H9 (cell line): ENCODE results near the gene ATP6V0A1. TPM values are rescaled to one million over a fixed set of nuclear protein-coding genes. Genes with fewer than 3 reads are reported as not detected.

Source experiments
- DNase-seq: peaks from one replicate; pipeline ENCODE4 v3.0.0-alpha.2; 2017
- H2AFZ ChIP-seq: one replicate; pipeline ENCODE4 v1.6.1; 2013; ENCODE audit warnings: mild to moderate bottlenecking, low read length, control low read depth, moderate library complexity
- H2AK5ac ChIP-seq: 2 replicates; pipeline ENCODE4 v1.6.1; 2013; ENCODE audit warnings: low read length, control low read depth, mixed read lengths; ENCODE audit not compliant: insufficient read length
- H2BK120ac ChIP-seq: one replicate; pipeline ENCODE4 v1.6.1; 2013; ENCODE audit warnings: low read depth, mild to moderate bottlenecking, low read length, control low read depth, inconsistent platforms; ENCODE audit not compliant: poor library complexity, severe bottlenecking
- H2BK12ac ChIP-seq: 2 replicates; pipeline ENCODE4 v1.6.1; 2013; ENCODE audit warnings: low read length, control low read depth, mixed read lengths, low read depth; ENCODE audit not compliant: insufficient read length
- H2BK15ac ChIP-seq: 2 replicates; pipeline ENCODE4 v1.6.1; 2013; ENCODE audit warnings: low read depth, low read length, control low read depth
- H2BK20ac ChIP-seq: one replicate; pipeline ENCODE4 v1.6.1; 2013; ENCODE audit warnings: low read depth, mild to moderate bottlenecking, low read length, control low read depth, inconsistent platforms; ENCODE audit not compliant: poor library complexity, severe bottlenecking
- H2BK5ac ChIP-seq: 2 replicates; pipeline ENCODE4 v1.6.1; 2013; ENCODE audit warnings: low read length, control low read depth, mixed read lengths; ENCODE audit not compliant: insufficient read length
- H3K14ac ChIP-seq: 2 replicates; pipeline ENCODE4 v1.6.1; 2013; ENCODE audit warnings: low read length, control low read depth; ENCODE audit not compliant: insufficient read depth
- H3K18ac ChIP-seq: 2 replicates; pipeline ENCODE4 v1.6.1; 2013; ENCODE audit warnings: low read depth, mild to moderate bottlenecking, mixed read lengths, low read length, control low read depth; ENCODE audit not compliant: insufficient read length
- H3K23ac ChIP-seq: 2 replicates; pipeline ENCODE4 v1.6.1; 2013; ENCODE audit warnings: low read length, control low read depth, mixed read lengths, low read depth; ENCODE audit not compliant: insufficient read length
- H3K23me2 ChIP-seq: 2 replicates; pipeline ENCODE4 v1.6.1; 2013; ENCODE audit warnings: low read depth, mild to moderate bottlenecking, mixed read lengths, low read length, control low read depth; ENCODE audit not compliant: insufficient read length, poor library complexity, severe bottlenecking
- H3K27ac ChIP-seq: 2 replicates; pipeline ENCODE4 v1.5.1; 2013; ENCODE audit warnings: low read length, control low read depth, mixed read lengths, low read depth; ENCODE audit not compliant: insufficient read length
- H3K27me3 ChIP-seq: 2 replicates; pipeline ENCODE4 v1.6.1; 2013; ENCODE audit warnings: low read length, control low read depth, inconsistent platforms; ENCODE audit not compliant: insufficient read depth
- H3K4ac ChIP-seq: 2 replicates; pipeline ENCODE4 v1.6.1; 2013; ENCODE audit warnings: low read depth, mild to moderate bottlenecking, control low read depth, inconsistent platforms, low read length, moderate library complexity
- H3K4me1 ChIP-seq: 2 replicates; pipeline ENCODE4 v1.6.1; 2013; ENCODE audit warnings: low read length, control low read depth, inconsistent platforms; ENCODE audit not compliant: insufficient read depth
- H3K4me2 ChIP-seq: 2 replicates; pipeline ENCODE4 v1.6.1; 2013; ENCODE audit warnings: low read length, control low read depth, mixed read lengths; ENCODE audit not compliant: insufficient read length, insufficient read depth
- H3K56ac ChIP-seq: 2 replicates; pipeline ENCODE4 v1.6.1; 2013; ENCODE audit warnings: low read depth, mild to moderate bottlenecking, mixed read lengths, low read length, control low read depth; ENCODE audit not compliant: insufficient read length
- H3K79me1 ChIP-seq: 2 replicates; pipeline ENCODE4 v1.6.1; 2013; ENCODE audit warnings: low read depth, mild to moderate bottlenecking, moderate library complexity, low read length, control low read depth, inconsistent platforms; ENCODE audit not compliant: insufficient read depth, poor library complexity, severe bottlenecking
- H3K79me2 ChIP-seq: 2 replicates; pipeline ENCODE4 v1.6.1; 2013; ENCODE audit warnings: low read length, control low read depth, inconsistent platforms; ENCODE audit not compliant: insufficient read depth
- H3K9ac ChIP-seq: 2 replicates; pipeline ENCODE4 v1.6.1; 2013; ENCODE audit warnings: low read length, control low read depth, mixed read lengths; ENCODE audit not compliant: insufficient read length; ENCODE audit errors: extremely low read depth
- H3K9me3 ChIP-seq: one replicate; pipeline ENCODE4 v1.6.1; 2013; ENCODE audit warnings: low read depth, low read length, inconsistent platforms; ENCODE audit not compliant: control insufficient read depth
- H3T11ph ChIP-seq: one replicate; pipeline ENCODE4 v1.6.1; 2013; ENCODE audit warnings: mild to moderate bottlenecking, low read length, control low read depth, inconsistent platforms
- H4K20me1 ChIP-seq: one replicate; pipeline ENCODE4 v1.6.1; 2013; ENCODE audit not compliant: control insufficient read depth, insufficient read length, insufficient read depth
- H4K5ac ChIP-seq: 2 replicates; pipeline ENCODE4 v1.6.1; 2013; ENCODE audit warnings: low read depth, mild to moderate bottlenecking, mixed read lengths, low read length, control low read depth; ENCODE audit not compliant: insufficient read length
- H4K8ac ChIP-seq: replicated peaks from 2 replicates; pipeline ENCODE4 v1.6.1; 2013; ENCODE audit warnings: low read length, control low read depth, mixed read lengths, low read depth; ENCODE audit not compliant: insufficient read length
- H4K91ac ChIP-seq: 2 replicates; pipeline ENCODE4 v1.6.1; 2013; ENCODE audit warnings: low read depth, mild to moderate bottlenecking, moderate library complexity, mixed read lengths, low read length, control low read depth; ENCODE audit not compliant: insufficient read length
- H3K27ac Mint-ChIP-seq, 3 experiments: 2 replicates in 2 of 3; 3 replicates in 1 of 3; pipeline ENCODE4 v1.8.0; 2020 to 2021; ENCODE audit warnings: mixed read lengths in 3 of 3, mild to moderate bottlenecking in 1 of 3, moderate library complexity in 1 of 3
- H3K27me3 Mint-ChIP-seq: 2 replicates; pipeline ENCODE4 v1.8.0; 2021; ENCODE audit warnings: low read depth, mild to moderate bottlenecking, moderate library complexity, mixed read lengths
- H3K36me3 Mint-ChIP-seq, 3 experiments: 2 replicates in 2 of 3; 3 replicates in 1 of 3; pipeline ENCODE4 v1.8.0; 2020 to 2021; ENCODE audit warnings: low read depth in 3 of 3, mixed read lengths in 3 of 3; ENCODE audit not compliant: insufficient read depth in 1 of 3
- H3K4me1 Mint-ChIP-seq, 2 experiments: 2 replicates each; pipeline ENCODE4 v1.8.0; 2020; ENCODE audit warnings: mixed read lengths in 2 of 2
- H3K4me3 Mint-ChIP-seq, 2 experiments: 2 replicates in 1 of 2; 3 replicates in 1 of 2; pipeline ENCODE4 v1.8.0; 2020 to 2021; ENCODE audit warnings: mild to moderate bottlenecking in 2 of 2, mixed read lengths in 2 of 2, moderate library complexity in 1 of 2
- H3K9me3 Mint-ChIP-seq, 2 experiments: 2 replicates in 1 of 2; 3 replicates in 1 of 2; pipeline ENCODE4 v1.8.0; 2020; ENCODE audit warnings: mild to moderate bottlenecking in 2 of 2, mixed read lengths in 2 of 2, moderate library complexity in 1 of 2
- CTCF ChIP-seq: fragments of 200-600 bp; sonication (generic); conservative IDR thresholded peaks from 3 replicates; pipeline ENCODE4 v1.8.0; 2021; ENCODE audit warnings: antibody characterized with exemption, mild to moderate bottlenecking
- WGBS: extraction: QIAGEN DNeasy Blood & Tissue Kit; methylation state at CpG from one replicate; pipeline ENCODE4 v1.1.7; 2013; ENCODE audit warnings: missing lambda C conversion rate, low lambda C conversion rate, mixed read lengths; ENCODE audit not compliant: insufficient read length; ENCODE audit errors: extremely low coverage; 5-methylcytosine and 5-hydroxymethylcytosine counted together
- total RNA-seq: library from RNA; stranded (reverse); gene quantifications from 2 replicates; pipeline ENCODE4 v1.2.1, GENCODE V29; 2021

ATP6V0A1 gene
- total RNA-seq, 1 experiment from 2014 or later, result 54.1 TPM

- Histone ChIP-seq H3K4me2 (no peak overlapping the region), H2AFZ (no peak overlapping the region), H4K20me1 (no peaks in the 10 kb centered on the region), H3K23me2 (no peaks in the 10 kb centered on the region), H3K9ac (no peak overlapping the region), H3K79me2 (no peaks in the 10 kb centered on the region), H3T11ph (no peak overlapping the region), H3K27ac (no peak overlapping the region), H2BK20ac (no peak overlapping the region), H3K14ac (no peak overlapping the region), H2BK5ac (no peak overlapping the region), H3K18ac (no peak overlapping the region), H4K5ac (no peak overlapping the region), H3K9me3 (no peaks in the 10 kb centered on the region), H2BK120ac (no peak overlapping the region), H2AK5ac (no peak overlapping the region), H4K8ac (no peak overlapping the region), H3K79me1 (no peaks in the 10 kb centered on the region), H3K23ac (no peak overlapping the region), H3K4ac (no peak overlapping the region), H2BK15ac (no peak overlapping the region), H3K56ac (no peak overlapping the region), H3K27me3 (no peaks in the 10 kb centered on the region), H3K4me1 (no peaks in the 10 kb centered on the region), H2BK12ac (no peak overlapping the region), H4K91ac (no peak overlapping the region)
- no peak overlapping the region for H3K4me3 Mint-ChIP-seq
- H3K27me3 Mint-ChIP-seq, result no peaks in the 10 kb centered on the region
- no peaks in the 10 kb centered on the region for H3K9me3 Mint-ChIP-seq
- no CpG with 5 or more reads among the region's 12 CpGs for WGBS
- no peak for DNase-seq
- H3K4me1 Mint-ChIP-seq, result no peaks in the 10 kb centered on the region
- TF ChIP-seq CTCF, result no peak
- H3K27ac Mint-ChIP-seq, result peak overlapping the region in 2 of 3 experiments; percentile 34 to 35; a peak in 2 of 7 replicates
- H3K36me3 Mint-ChIP-seq, result peaks cover 0 to 46% (median 33%) of the 10 kb centered on the region in 3 experiments; a peak in 5 of 7 replicates
Measured at GRCh38 chr17:42508426-42509165, 49.9 kb downstream of the ATP6V0A1 start.
